NCI-H146 (cell line): ENCODE measurements around the gene CCDC178.
A peak's percentile ranks its signal among the peaks of the same experiment; 100 is the strongest.

Source experiments
- DNase-seq: peaks from one replicate; lab custom pipeline; 2025; lab: John Stamatoyannopoulos, UW

The CCDC178 gene

GRCh38 chr18:33116376-33116775, 324.1 kb downstream of the CCDC178 start:
- peak; percentile 35 for DNase-seq

GRCh38 chr18:33115917-33116316, 324.6 kb downstream of the CCDC178 start:
- no peak for DNase-seq

- no peak for DNase-seq
Observed at GRCh38 chr18:33115476-33115875, 325.0 kb downstream of the CCDC178 start.

DNA sequence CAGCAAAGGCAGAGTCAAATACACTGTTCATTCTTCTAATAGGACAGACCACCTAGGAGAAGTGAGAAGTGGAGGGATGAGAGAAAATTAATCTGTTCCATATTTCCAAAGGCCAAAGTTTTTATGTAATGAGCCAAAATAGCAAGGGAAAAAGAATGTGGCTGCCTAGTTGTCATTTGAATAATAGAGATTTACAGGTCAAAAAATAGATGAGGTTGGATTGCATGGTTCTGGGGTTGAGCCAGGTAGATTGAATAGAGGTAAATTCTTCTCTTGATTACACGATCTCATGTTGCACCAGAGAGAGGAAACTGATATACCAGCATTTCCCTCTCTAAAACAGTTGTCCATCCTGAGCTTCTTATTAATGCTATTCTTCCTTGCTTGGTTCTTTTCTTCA, 325.8 kb downstream of the CCDC178 start:
- DNase-seq = no peak

GRCh38 chr18:33113416-33113815, 327.1 kb downstream of the CCDC178 start:
- peak; percentile 16 for DNase-seq

GRCh38 chr18:33107511-33107910, 333.0 kb downstream of the CCDC178 start:
- DNase-seq = no peak

DNA sequence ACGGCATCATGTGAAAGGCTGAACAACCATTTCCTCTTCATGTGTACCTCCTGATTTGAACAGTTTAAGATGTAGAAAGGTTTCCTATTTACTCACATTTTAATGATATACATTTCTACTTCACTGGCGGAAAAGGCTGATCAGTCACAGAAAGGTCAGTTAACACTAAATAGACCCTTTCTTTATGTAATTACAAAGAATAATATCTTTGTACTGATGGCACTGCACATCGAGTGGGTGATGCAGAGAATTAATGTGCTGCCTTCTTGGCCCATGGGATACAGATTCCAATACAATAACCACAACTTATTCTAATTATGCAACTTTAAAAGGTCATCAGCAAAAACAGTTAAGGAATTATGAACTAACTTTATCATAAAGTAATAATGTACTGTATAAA, 339.2 kb downstream of the CCDC178 start:
- DNase-seq = no peak

DNA sequence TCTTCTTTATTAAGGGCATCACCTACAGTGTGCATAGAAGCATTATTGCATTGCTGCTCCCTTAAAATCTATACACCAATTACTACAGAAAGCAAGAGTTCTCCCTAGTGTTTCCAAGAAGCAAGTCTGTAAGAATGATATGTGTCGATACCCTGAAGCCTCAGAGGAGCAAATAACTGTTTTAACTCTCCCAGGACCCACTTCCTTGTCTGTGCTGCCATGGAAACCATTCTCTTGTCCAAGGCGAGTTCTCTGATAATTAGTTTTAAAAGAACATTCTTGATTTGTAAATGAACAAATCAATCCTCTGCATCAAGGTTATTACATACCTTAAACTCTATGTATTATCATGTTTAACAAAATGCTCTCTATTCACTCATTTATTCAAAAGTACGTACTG, 340.9 kb downstream of the CCDC178 start:
- DNase-seq = no peak

DNA sequence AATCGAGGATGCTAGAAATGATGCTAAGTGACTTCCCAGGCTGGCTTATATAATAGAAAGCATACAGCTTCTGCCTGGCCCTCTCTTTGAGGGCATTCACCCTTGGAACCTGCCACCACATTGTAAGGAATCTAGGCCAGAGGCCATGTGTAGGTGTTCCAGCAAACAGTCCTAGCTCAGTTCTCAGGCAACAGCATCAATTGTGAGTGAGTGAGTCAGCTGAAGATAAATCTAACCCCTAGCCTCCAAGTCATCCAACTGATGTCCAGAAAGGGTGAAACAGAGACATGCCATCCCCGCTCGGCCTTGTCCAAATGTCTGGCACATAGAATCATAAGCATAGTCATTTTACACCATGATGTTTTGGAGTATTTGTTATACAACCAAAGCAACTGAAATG, 343.4 kb downstream of the CCDC178 start:
- no peak for DNase-seq

DNA sequence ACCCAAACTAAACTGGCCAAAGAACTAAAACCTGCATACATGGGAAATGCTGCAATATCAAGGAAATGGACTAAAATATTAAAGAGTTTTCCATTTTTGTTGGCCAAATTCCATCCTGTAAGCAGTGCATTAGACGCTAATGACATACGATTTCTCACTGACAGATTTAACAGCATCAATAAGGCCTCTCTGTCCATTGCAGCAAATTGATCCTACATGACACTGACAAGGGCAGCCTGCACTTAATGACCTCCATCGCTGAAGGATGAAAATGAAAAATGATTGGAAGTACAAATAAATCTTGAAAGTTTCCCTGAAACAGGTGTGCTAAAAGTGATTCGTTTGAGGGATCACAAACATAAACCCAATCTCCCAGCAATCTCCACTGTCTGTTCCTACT, 350.1 kb downstream of the CCDC178 start:
- no peak for DNase-seq

- DNase-seq = no peak
Observed at GRCh38 chr18:33076601-33077000, 363.9 kb downstream of the CCDC178 start.

- no peak for DNase-seq
Observed at GRCh38 chr18:33074125-33074524, 366.4 kb downstream of the CCDC178 start.

DNA sequence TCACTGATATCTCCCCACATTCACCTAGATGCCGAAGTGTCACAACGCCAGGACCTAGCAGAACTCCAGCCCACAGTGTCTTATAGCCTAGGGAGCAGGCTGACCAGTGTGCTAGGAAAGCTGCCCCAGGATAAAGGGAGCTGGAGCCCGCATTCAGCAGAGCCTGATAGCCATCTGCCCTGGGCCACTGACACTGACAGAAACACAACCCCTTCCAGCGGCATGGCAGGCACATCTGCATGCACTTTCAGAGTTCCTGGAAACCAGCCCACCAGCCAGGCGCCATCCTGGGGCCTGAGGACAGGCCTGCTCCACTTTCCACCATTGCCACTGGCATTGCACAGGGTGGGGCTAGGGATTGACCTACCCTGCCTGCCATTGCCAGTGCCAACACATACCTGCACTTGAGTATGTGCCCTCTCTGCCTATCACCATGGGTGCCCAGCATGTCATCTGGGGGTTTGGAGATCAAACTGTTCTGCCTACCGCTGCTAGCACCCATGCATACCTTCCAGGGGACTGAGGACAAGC, 377.6 kb downstream of the CCDC178 start:
- no peak for DNase-seq

DNA sequence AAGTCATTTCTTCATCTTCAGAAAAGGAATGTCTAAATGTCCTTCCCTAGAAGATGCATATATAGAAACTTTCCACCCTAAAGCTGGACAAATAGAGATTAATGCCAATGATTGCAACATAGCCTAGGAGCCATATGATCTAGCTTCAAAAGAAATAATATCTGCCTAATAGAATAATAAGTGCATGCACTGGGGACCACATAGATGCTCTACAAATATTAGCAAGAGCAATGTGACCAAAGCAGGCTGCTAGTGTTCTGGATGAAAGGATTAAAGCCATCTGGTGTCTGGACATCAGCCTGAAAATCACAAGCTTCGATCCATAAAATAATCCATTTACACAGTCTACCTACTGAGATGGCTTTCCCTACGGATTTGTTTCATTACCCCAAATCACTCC, 387.6 kb downstream of the CCDC178 start:
- DNase-seq = no peak

GRCh38 chr18:33051407-33051806, 389.1 kb downstream of the CCDC178 start:
- peak; percentile 89 for DNase-seq

DNA sequence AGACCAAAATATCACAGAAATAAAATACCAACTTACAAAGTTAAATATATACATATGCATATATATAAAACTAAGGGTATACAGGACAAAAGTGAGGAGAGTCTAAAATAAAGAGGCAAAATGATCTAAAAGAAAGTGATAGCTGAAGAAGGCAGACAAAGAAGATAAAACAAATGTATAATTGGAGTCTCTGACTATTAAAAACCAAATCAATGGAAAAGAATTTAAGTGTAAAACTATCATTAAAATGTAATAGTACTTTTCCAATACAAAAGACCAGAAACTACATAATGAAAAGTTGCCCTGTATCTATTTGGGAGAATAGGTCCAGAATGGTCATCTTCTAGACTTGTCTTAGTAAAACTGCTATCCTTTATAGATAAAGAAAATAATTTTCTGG, 400.3 kb downstream of the CCDC178 start:
- no peak for DNase-seq

DNA sequence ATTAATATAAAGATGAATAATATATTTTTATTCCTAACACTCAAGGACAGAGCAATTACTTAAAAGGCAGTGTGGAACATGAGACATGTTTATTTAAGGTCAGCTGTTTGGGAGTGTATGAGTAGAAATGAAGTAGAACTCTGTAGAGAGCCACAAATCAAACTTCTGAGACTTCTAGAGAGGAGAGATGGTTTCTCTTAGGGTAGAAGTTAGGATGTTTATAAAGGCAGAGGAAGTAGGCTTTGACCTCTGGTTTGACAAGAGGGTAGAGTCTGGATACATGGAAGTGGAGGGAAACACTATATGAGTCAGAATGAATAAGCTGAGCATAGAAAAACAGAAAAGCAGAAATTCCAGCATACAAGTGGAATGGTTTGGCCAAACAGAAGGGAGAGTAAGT, 405.6 kb downstream of the CCDC178 start:
- DNase-seq = no peak

- DNase-seq = no peak
Observed at GRCh38 chr18:33034212-33034611, 406.3 kb downstream of the CCDC178 start.

DNA sequence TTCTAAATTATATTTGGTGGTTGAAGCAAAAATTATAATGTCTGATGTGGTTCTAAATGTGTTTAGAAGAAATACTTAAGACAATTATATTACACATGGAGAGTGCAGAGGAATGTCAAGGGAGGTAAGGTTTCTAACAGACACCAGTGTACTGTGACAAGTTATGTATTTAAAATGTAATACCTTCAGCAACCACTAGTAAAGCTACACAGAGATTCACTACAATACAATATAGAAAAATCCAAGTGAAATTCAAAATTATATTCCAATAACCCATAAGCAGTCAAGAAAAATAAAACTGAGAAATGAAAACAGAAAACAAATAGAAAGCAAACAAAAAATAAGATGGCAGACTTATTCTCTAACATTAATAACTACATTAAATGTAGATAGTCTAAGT, 418.2 kb downstream of the CCDC178 start:
- DNase-seq = no peak

GRCh38 chr18:33020877-33021276, 419.6 kb downstream of the CCDC178 start:
- DNase-seq = no peak

DNA sequence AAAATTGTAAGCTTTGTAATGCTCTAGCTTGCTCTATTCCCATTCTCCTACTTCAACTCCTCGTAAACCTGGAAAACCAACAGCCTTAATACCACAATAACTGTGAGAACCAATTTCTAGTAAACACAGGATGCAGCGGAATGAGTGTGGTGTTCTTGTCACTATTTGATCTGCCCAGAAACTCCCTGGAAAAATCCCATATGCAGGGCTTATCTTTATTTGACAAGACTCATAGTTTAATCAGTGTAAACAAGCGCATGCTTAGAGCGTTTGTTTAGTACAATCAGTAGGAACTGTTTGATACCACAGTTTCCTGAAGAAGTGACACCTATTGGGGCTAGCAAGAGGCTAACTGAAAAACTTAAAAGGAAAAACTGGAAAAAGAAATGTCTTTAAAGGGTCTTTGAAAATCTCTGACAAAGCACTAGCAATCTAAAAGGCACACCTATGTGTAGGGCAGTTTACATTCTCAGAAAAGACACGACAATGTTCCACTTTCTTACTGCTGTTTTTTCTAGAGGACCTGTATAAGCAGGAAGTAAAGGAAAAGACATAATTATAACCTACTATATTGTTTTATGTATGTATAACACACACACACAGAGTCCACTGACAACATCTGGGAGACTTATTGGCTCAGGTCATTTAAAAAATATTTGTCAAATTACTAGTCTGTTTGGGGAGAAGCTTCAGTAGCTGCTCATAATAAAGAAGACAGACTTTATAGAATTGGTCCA, 426.3 kb downstream of the CCDC178 start:
- peak; percentile 14 for DNase-seq

GRCh38 chr18:33010149-33010548, 430.4 kb downstream of the CCDC178 start:
- no peak for DNase-seq

DNA sequence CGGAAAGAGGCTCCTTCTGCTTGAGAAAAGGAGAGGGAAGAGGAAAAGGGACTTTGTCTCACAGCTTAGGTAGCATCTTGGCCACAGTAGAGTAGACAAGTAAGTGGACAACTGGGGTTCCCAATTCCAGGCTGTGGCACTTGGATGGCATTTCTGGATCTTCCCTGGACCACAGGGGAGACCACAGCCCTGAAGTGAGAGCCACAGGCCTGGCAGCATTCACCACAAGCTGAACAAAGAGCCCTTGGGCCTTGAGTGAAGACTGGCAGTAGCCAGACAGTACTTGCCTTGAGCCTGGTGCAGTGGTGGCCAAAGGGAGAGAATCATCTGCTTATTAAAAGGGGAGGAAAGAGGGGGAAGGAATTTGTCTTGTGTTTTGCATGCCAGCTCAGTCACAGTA, 441.6 kb downstream of the CCDC178 start:
- DNase-seq = no peak

GRCh38 chr18:32998285-32998684, 442.2 kb downstream of the CCDC178 start:
- no peak for DNase-seq
